Measurements from ENCODE around the gene EIF3F. TPM values are rescaled to one million over a fixed set of nuclear protein-coding genes. Genes with fewer than 3 reads are reported as not detected.

Gene EIF3F
- total RNA-seq, 1 donor, result 417 TPM

DNA sequence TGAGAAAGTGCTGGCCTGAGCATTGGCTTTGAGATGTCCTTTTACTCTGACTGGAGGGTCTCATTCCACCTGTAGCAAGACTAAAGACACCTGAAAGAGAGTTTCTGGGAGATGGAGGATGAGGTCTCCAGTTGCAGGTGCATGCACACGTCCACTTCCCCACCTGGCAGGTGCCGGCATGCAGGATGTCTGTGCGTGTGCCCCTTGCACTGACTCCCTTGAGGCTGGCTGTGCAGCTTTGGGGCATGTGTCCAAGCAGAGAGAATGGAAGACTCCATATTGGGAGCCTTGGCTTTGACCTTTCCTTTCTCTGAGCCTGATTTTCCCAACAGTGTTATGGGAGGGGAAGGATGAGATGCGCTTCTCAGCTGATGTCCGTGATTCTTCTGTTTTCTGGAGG is 49.8 kb downstream of the EIF3F start:
- Histone ChIP-seq H3K4me1 (ENCODE audit: insufficient read depth, low read length) (peaks cover 6% of the 10 kb centered on the region), H3K9me3 (ENCODE audit: low read depth, low read length) (no peaks in the 10 kb centered on the region), H3K27me3 (ENCODE audit: insufficient read depth, low read length) (no peaks in the 10 kb centered on the region), H3K4me3 (ENCODE audit: low read length) (no peak overlapping the region)

DNA sequence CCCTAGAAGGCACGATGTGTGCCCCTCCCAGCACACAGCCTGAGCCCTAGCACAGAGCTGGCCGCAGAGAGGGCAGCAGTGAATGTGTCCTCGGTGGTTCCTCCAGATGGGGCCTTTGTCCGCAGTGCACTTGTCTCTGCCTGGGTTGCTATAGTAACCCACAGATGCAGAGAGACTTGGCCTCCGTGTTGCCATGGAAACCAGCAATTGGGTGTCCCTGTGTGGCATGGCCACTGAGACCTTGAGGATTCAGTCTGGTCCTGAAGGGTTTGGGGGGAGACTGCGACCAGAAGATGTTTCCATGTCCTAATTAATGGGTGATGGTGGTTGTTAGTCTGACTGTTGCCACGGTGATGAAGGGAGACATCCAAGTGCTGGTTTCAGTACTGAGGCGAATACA is 51.3 kb downstream of the EIF3F start:
- H3K27me3 ChIP-seq (ENCODE audit: insufficient read depth, low read length), result no peaks in the 10 kb centered on the region
- H3K4me3 ChIP-seq (ENCODE audit: low read length), result no peak overlapping the region
- H3K4me1 ChIP-seq (ENCODE audit: insufficient read depth, low read length), result peaks cover under 1% of the 10 kb centered on the region
- no peaks in the 10 kb centered on the region for H3K9me3 ChIP-seq (ENCODE audit: low read depth, low read length)

GRCh38 chr11:8038811-8039529 is 51.8 kb downstream of the EIF3F start:
- H3K4me1 ChIP-seq (ENCODE audit: insufficient read depth, low read length), result no peaks in the 10 kb centered on the region
- no peak overlapping the region for H3K4me3 ChIP-seq (ENCODE audit: low read length)
- H3K27me3 ChIP-seq (ENCODE audit: insufficient read depth, low read length), result no peaks in the 10 kb centered on the region
- no peaks in the 10 kb centered on the region for H3K9me3 ChIP-seq (ENCODE audit: low read depth, low read length)

GRCh38 chr11:8039530-8040260 is 52.6 kb downstream of the EIF3F start:
- Histone ChIP-seq H3K4me1 (ENCODE audit: insufficient read depth, low read length) (no peaks in the 10 kb centered on the region), H3K9me3 (ENCODE audit: low read depth, low read length) (no peaks in the 10 kb centered on the region), H3K27me3 (ENCODE audit: insufficient read depth, low read length) (peaks cover 1% of the 10 kb centered on the region), H3K4me3 (ENCODE audit: low read length) (no peak overlapping the region)

DNA sequence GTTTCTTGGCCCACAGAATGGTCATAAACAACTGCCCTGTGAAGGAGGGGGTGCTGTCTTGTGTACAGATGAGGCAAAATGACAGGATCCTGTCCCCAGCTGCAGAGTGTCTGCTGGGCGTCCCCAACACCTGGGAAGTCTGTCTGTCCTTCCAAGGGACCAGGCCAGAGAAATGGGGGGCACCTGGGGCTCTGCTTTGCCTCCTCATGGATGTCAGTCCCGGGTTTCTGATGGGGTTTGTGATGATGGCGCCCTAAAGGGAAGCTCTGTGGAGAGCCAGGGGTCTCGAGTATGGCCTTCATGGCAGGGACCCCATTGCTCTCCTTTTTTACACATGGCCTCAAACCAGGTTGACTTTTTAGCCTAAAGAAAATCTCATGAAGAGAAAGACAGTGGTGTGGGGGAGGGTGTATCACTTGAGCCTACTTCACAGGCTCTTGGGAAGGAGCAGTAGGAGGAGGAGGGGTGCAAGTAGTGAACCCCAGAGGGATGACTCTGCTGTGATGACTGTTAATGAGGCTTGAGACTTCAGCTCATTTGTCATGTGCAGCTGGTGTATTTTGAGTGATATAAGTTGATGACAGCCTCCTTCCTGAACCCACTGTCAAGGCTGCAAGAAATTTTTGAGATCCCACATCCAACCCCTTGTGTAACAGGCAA is 53.3 kb downstream of the EIF3F start:
- Histone ChIP-seq H3K27me3 (ENCODE audit: insufficient read depth, low read length) (peaks cover 5% of the 10 kb centered on the region), H3K9me3 (ENCODE audit: low read depth, low read length) (no peaks in the 10 kb centered on the region), H3K4me1 (ENCODE audit: insufficient read depth, low read length) (no peaks in the 10 kb centered on the region), H3K4me3 (ENCODE audit: low read length) (no peak overlapping the region)

DNA sequence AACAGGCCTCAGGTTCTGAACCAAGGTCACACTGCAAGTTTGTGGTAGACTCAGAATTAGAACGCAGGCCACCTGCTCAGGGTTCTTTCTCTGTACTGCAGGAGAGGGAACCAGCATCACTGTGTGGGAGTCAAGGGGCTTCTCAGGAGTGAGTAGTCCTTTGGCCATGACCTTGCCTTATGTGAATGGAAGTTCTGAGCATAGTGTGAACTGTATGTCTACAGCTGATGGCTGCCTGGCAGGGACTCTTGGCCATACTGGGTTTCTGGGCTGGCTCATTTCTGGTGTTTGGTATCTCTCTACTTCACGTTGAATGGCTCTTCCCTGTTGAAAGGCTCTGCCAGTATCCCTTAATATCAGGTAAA is 53.8 kb downstream of the EIF3F start:
- Histone ChIP-seq H3K9me3 (ENCODE audit: low read depth, low read length) (no peaks in the 10 kb centered on the region), H3K27me3 (ENCODE audit: insufficient read depth, low read length) (peaks cover 5% of the 10 kb centered on the region), H3K4me3 (ENCODE audit: low read length) (no peak overlapping the region), H3K4me1 (ENCODE audit: insufficient read depth, low read length) (no peaks in the 10 kb centered on the region)

GRCh38 chr11:8041576-8041975 is 54.4 kb downstream of the EIF3F start:
- Histone ChIP-seq H3K27me3 (ENCODE audit: insufficient read depth, low read length) (peaks cover 5% of the 10 kb centered on the region), H3K9me3 (ENCODE audit: low read depth, low read length) (no peaks in the 10 kb centered on the region), H3K4me3 (ENCODE audit: low read length) (no peak overlapping the region), H3K4me1 (ENCODE audit: insufficient read depth, low read length) (no peaks in the 10 kb centered on the region)

GRCh38 chr11:8043756-8044155 is 56.6 kb downstream of the EIF3F start:
- Histone ChIP-seq H3K4me1 (ENCODE audit: insufficient read depth, low read length) (no peaks in the 10 kb centered on the region), H3K27me3 (ENCODE audit: insufficient read depth, low read length) (peaks cover 5% of the 10 kb centered on the region), H3K9me3 (ENCODE audit: low read depth, low read length) (no peaks in the 10 kb centered on the region), H3K4me3 (ENCODE audit: low read length) (no peak overlapping the region)

DNA sequence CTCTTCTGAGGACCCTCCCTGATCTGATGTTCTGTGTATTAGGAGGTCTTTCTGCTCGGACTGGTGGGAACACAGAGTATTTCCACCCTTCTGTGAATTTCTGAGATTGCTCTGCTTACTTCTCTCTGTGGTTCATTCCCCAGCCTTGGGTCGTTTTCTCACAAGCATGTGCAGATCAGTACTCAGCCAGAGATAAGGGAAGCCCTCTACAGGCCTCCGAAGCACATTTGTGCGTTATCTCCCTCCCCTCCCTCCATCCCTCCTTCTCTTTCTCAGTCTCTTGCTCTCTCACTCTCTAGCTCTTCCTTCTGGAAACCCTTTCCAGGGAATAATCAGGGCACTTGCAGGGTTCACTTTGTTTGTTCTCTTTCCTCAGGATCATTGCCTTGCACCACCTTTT is 58.7 kb downstream of the EIF3F start:
- no peaks in the 10 kb centered on the region for H3K4me1 ChIP-seq (ENCODE audit: insufficient read depth, low read length)
- H3K9me3 ChIP-seq (ENCODE audit: low read depth, low read length), result no peaks in the 10 kb centered on the region
- no peak overlapping the region for H3K4me3 ChIP-seq (ENCODE audit: low read length)
- peaks cover 8% of the 10 kb centered on the region for H3K27me3 ChIP-seq (ENCODE audit: insufficient read depth, low read length)

DNA sequence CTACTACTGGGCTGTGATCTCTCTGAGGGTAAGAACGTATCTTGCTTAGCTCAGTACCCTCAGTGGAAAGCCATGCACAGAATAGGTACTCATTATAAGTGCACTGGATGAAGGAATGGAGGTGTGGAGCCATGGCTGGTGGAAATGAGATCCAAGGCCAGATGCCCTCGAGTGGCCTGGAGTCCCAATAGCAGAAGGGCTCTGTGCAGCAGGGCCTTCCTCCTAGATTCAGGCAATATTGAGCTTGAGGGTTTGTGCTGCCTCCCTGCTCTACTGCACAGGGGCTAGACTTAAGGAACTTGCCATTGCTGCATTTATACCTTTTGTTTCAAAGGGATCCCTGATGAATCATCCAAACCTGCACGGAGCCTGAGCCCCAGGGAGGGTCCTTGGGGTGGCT is 60.2 kb downstream of the EIF3F start:
- H3K27me3 ChIP-seq (ENCODE audit: insufficient read depth, low read length), result peaks cover 8% of the 10 kb centered on the region
- H3K4me1 ChIP-seq (ENCODE audit: insufficient read depth, low read length), result no peaks in the 10 kb centered on the region
- no peak overlapping the region for H3K4me3 ChIP-seq (ENCODE audit: low read length)
- no peaks in the 10 kb centered on the region for H3K9me3 ChIP-seq (ENCODE audit: low read depth, low read length)

GRCh38 chr11:8049084-8049483 is 61.9 kb downstream of the EIF3F start:
- Histone ChIP-seq H3K4me3 (ENCODE audit: low read length) (no peak overlapping the region), H3K27me3 (ENCODE audit: insufficient read depth, low read length) (peaks cover 8% of the 10 kb centered on the region), H3K4me1 (ENCODE audit: insufficient read depth, low read length) (no peaks in the 10 kb centered on the region), H3K9me3 (ENCODE audit: low read depth, low read length) (no peaks in the 10 kb centered on the region)

Other genes with a start within 250 kb of the EIF3F start
- gene OR5P2, start 190.4 kb upstream of the EIF3F start, total RNA-seq, result not detected
- gene OR5P3, start 156.5 kb upstream of the EIF3F start, total RNA-seq, result not detected
- not detected for gene OR10A6, start 56.1 kb upstream of the EIF3F start, total RNA-seq
- not detected for gene OR10A3, start 45.6 kb upstream of the EIF3F start, total RNA-seq
- not detected for gene NLRP10, start 21.9 kb upstream of the EIF3F start, total RNA-seq
- under 0.01 TPM for gene TUB, start 93.9 kb downstream of the EIF3F start, total RNA-seq
- 27.5 TPM for gene RIC3, start 181.7 kb downstream of the EIF3F start, total RNA-seq